K562 (cell line): ENCODE data around the gene TECPR2. TPM values are rescaled to one million over a fixed set of nuclear protein-coding genes. Genes with fewer than 3 reads are reported as not detected.

Experiments used
- ATAC-seq: fragments of 200-7000 bp; cut with Tn5 transposase; 3 replicates; pipeline ENCODE4 v1.9.1; 2020; ENCODE audit warnings: moderate library complexity
- BruUV-seq: library from RNA; stranded (reverse); fragments of 400-500 nt; replicated peaks from 2 replicates; lab custom pipeline; 2021; lab: Mats Ljungman, UMichigan
- CTCF ChIA-PET: fragments of 300-600 bp; formaldehyde crosslinking; extraction: SDS; loops from one replicate; lab custom pipeline; 2021; ENCODE audit warnings: low intra/inter-chr PET ratio; lab: Yijun Ruan, JAX
- POLR2A ChIA-PET: fragments of 300-600, 350-650 bp; sonication (Branson Sonifier 250); formaldehyde crosslinking; extraction: SDS; loops from one replicate; lab custom pipeline; 2021; ENCODE audit warnings: antibody characterized with exemption, inconsistent platforms; lab: Yijun Ruan, JAX
- DNase-seq, 4 experiments: peaks; one replicate each; pipeline versions ENCODE4 v3.0.0 to v3.0.0-alpha.2; 2011 to 2018; ENCODE audit warnings: low spot score in 3 of 4, mixed read lengths in 3 of 4; ENCODE audit errors: extremely low read depth in 1 of 4
- FAIRE-seq: peaks from 2 replicates; lab custom pipeline; 2011; peaks lifted over from hg19 to GRCh38; lab: Jason Lieb, UNC
- H2AFZ ChIP-seq: 2 replicates; pipeline ENCODE4 v1.6.0; 2011; ENCODE audit warnings: low read depth, low read length, control low read depth, inconsistent platforms
- H3K27ac ChIP-seq: fragments of 200-600 bp; 3 replicates; pipeline ENCODE4 v1.8.0; 2011; ENCODE audit warnings: low read depth, mild to moderate bottlenecking, control low read depth, inconsistent platforms, low read length, moderate library complexity, mixed read lengths; ENCODE audit errors: extremely low read depth
- H3K27me3 ChIP-seq, 2 experiments: fragments of 300-600 bp in 1 of 2; 2 replicates in 1 of 2; 3 replicates in 1 of 2; pipeline versions ENCODE4 v1.6.0 to v1.8.0; 2011; ENCODE audit warnings: inconsistent platforms in 2 of 2, low read length in 2 of 2, mild to moderate bottlenecking in 1 of 2, mixed read lengths in 1 of 2, moderate library complexity in 1 of 2; ENCODE audit not compliant: control insufficient read depth in 2 of 2, insufficient read depth in 2 of 2
- H3K36me3 ChIP-seq: fragments of 300-600 bp; 3 replicates; pipeline ENCODE4 v1.8.0; 2011; ENCODE audit warnings: mild to moderate bottlenecking, low read length, inconsistent platforms; ENCODE audit not compliant: control insufficient read depth, insufficient read depth
- H3K4me1 ChIP-seq, 2 experiments: fragments of 200-600 bp in 1 of 2; replicated peaks in 1 of 2; 2 replicates in 1 of 2; 3 replicates in 1 of 2; pipeline versions ENCODE4 v1.5.1 to v1.8.0; 2011; ENCODE audit warnings: inconsistent platforms in 2 of 2, low read length in 2 of 2, mild to moderate bottlenecking in 1 of 2, mixed read lengths in 1 of 2, moderate library complexity in 1 of 2; ENCODE audit not compliant: control insufficient read depth in 2 of 2, insufficient read depth in 2 of 2
- H3K4me2 ChIP-seq: 2 replicates; pipeline ENCODE4 v1.6.1; 2011; ENCODE audit warnings: low read length, control low read depth, inconsistent platforms, mixed read lengths; ENCODE audit not compliant: insufficient read depth
- H3K4me3 ChIP-seq: fragments of 200-600 bp; sonication (generic), shearing (Covaris generic); 2 replicates; pipeline ENCODE4 v1.5.1; 2016; ENCODE audit warnings: control low read depth, inconsistent platforms
- H3K79me2 ChIP-seq: fragments of 200-600 bp; 3 replicates; pipeline ENCODE4 v1.8.0; 2011; ENCODE audit warnings: low read length, inconsistent platforms; ENCODE audit not compliant: control insufficient read depth, insufficient read depth
- H3K9ac ChIP-seq, 2 experiments: 2 replicates each; pipeline versions ENCODE4 v1.6.0 to v1.6.1; 2011; ENCODE audit warnings: low read depth in 2 of 2, low read length in 2 of 2, control low read depth in 1 of 2, inconsistent platforms in 1 of 2, mild to moderate bottlenecking in 1 of 2, mixed read lengths in 1 of 2; ENCODE audit not compliant: insufficient read depth in 1 of 2
- H3K9me1 ChIP-seq: one replicate; pipeline ENCODE4 v1.6.0; 2011; ENCODE audit warnings: inconsistent platforms, mild to moderate bottlenecking, low read length, moderate library complexity; ENCODE audit not compliant: control insufficient read depth, insufficient read depth
- H3K9me3 ChIP-seq: replicated peaks from 2 replicates; pipeline ENCODE4 v1.5.1; 2011; ENCODE audit warnings: low read depth, low read length, inconsistent platforms; ENCODE audit not compliant: control insufficient read depth, insufficient read depth
- H4K20me1 ChIP-seq: replicated peaks from 2 replicates; pipeline ENCODE4 v1.6.1; 2011; ENCODE audit warnings: low read length, inconsistent platforms, mixed read lengths; ENCODE audit not compliant: control insufficient read depth, insufficient read depth
- ATF1 ChIP-seq, 2 experiments: fragments of 450-650 bp in 1 of 2; IDR thresholded peaks; 2 replicates each; pipeline ENCODE4 v1.6.1; 2016; ENCODE audit warnings: missing compliant biosample characterization in 1 of 2, missing genetic modification characterization in 1 of 2
- BHLHE40 ChIP-seq: IDR thresholded peaks from 2 replicates; pipeline ENCODE4 v1.6.1; 2011; ENCODE audit warnings: low read length, improper control_type of control experiment
- CXXC5 ChIP-seq: fragments of 250-450 bp; sonication (Bioruptor Pico); IDR thresholded peaks from 2 replicates; pipeline ENCODE4 v1.8.0; 2022; ENCODE audit warnings: inconsistent platforms, mild to moderate bottlenecking, moderate library complexity
- DPF2 ChIP-seq: fragments of 450-650 bp; IDR thresholded peaks from 2 replicates; pipeline ENCODE4 v1.6.1; 2016
- EGR1 ChIP-seq: fragments of 450-650 bp; conservative IDR thresholded peaks from 2 replicates; pipeline ENCODE4 v1.6.1; 2017; ENCODE audit warnings: mild to moderate bottlenecking
- KDM1A ChIP-seq, 2 experiments: fragments of 450-650 bp; IDR thresholded peaks; 2 replicates each; pipeline ENCODE4 v1.6.1; 2016; ENCODE audit warnings: mild to moderate bottlenecking in 2 of 2
- MAZ ChIP-seq, 2 experiments: fragments of 450-650 bp in 1 of 2; sonication (generic) in 1 of 2; formaldehyde crosslinking; IDR thresholded peaks in 1 of 2; conservative IDR thresholded peaks in 1 of 2; 2 replicates each; pipeline versions ENCODE4 v1.4.0 to v1.5.0; 2020; ENCODE audit warnings: mild to moderate bottlenecking in 1 of 2, missing genetic modification reagents in 1 of 2
- NR2C1 ChIP-seq, 2 experiments: fragments of 450-650 bp; IDR thresholded peaks; 2 replicates each; pipeline ENCODE4 v1.6.1; 2017; ENCODE audit warnings: mild to moderate bottlenecking in 2 of 2, antibody characterized with exemption in 1 of 2, inconsistent platforms in 1 of 2, missing compliant biosample characterization in 1 of 2, missing genetic modification characterization in 1 of 2
- PHB2 ChIP-seq: fragments of 450-650 bp; IDR thresholded peaks from 2 replicates; pipeline ENCODE4 v1.6.1; 2017; ENCODE audit warnings: low read depth
- RB1 ChIP-seq: fragments of 450-650 bp; IDR thresholded peaks from 2 replicates; pipeline ENCODE4 v1.6.1; 2017; ENCODE audit warnings: low read depth, mild to moderate bottlenecking
- SAP30 ChIP-seq: fragments of 200-600 bp; sonication (generic); IDR thresholded peaks from 2 replicates; pipeline ENCODE4 v1.6.1; 2012; ENCODE audit warnings: borderline replicate concordance, low read depth, mild to moderate bottlenecking, moderate library complexity, low read length, control low read depth, inconsistent platforms; ENCODE audit not compliant: insufficient read depth, poor library complexity, severe bottlenecking
- SRSF3 ChIP-seq: fragments of 200-400 bp; formaldehyde crosslinking; IDR thresholded peaks from 2 replicates; pipeline ENCODE4 v1.6.1; 2016; ENCODE audit warnings: mild to moderate bottlenecking, low read length, moderate library complexity; ENCODE audit not compliant: insufficient read depth
- TAF1 ChIP-seq: IDR thresholded peaks from 2 replicates; pipeline ENCODE4 v1.6.1; 2011; ENCODE audit warnings: mild to moderate bottlenecking, low read length, moderate library complexity; ENCODE audit not compliant: insufficient read depth, control insufficient read depth, severe bottlenecking; ENCODE audit errors: extremely low read depth
- WHSC1 ChIP-seq: IDR thresholded peaks from one replicate; pipeline ENCODE4 v1.6.1; 2012; ENCODE audit warnings: low read length, control low read depth, inconsistent platforms
- YY1 ChIP-seq, 3 experiments: IDR thresholded peaks; 2 replicates each; pipeline ENCODE4 v1.6.1; 2011; ENCODE audit warnings: low read length in 2 of 3, mild to moderate bottlenecking in 2 of 3, moderate library complexity in 2 of 3, borderline replicate concordance in 1 of 3, control low read depth in 1 of 3, low read depth in 1 of 3; ENCODE audit not compliant: insufficient read depth in 3 of 3, insufficient replicate concordance in 2 of 3, control insufficient read depth in 1 of 3, insufficient read length in 1 of 3; ENCODE audit errors: extremely low read depth in 1 of 3
- ZEB2 ChIP-seq: fragments of 450-650 bp; IDR thresholded peaks from 2 replicates; pipeline ENCODE4 v1.6.1; 2016
- WGBS: fragments of 100-300 bp; shearing (Covaris generic); methylation state at CpG from one replicate; pipeline ENCODE4 v1.1.6; 2016; ENCODE audit warnings: low coverage, mixed read lengths; ENCODE audit not compliant: insufficient coverage; ENCODE audit errors: missing lambda C conversion rate; 5-methylcytosine and 5-hydroxymethylcytosine counted together
- in situ Hi-C: fragments of 300-500 bp; cut with MboI; formaldehyde crosslinking; loops from 4 replicates; pipeline ENCODE4 v1.15.0; 2018; ENCODE audit warnings: inconsistent platforms, mixed read lengths
- intact Hi-C: fragments of 100-400 bp; cut with micrococcal nuclease; formaldehyde crosslinking; loops from 2 replicates; pipeline ENCODE4 v1.14.2; 2022
- polyA plus RNA-seq, 8 experiments: library from polyadenylated mRNA; depleted of rRNA in 4 of 8; stranded (reverse) in 5 of 8; unstranded in 3 of 8; fragments of >200 nt; fragmentation: Nextera tagmentation in 2 of 8; fragmentation: Illumina TruSeq in 1 of 8; extraction: Ambion mirVana in 2 of 8; extraction: Trizol in 1 of 8; gene quantifications; 2 replicates each; pipeline versions ENCODE4 v1.2.1 to v1.2.3, GENCODE V29; 2011 to 2014; ENCODE audit warnings: inconsistent platforms in 1 of 8, missing spikeins in 1 of 8
- total RNA-seq, 7 experiments: library from RNA; depleted of rRNA in 6 of 7; stranded (reverse); fragments of >200 nt in 6 of 7; fragmentation: Illumina TruSeq in 2 of 7; extraction: Trizol in 2 of 7; gene quantifications; 2 replicates each; pipeline versions ENCODE4 v1.2.1 to v1.2.3, GENCODE V29; 2011 to 2021; ENCODE audit warnings: low replicate concordance in 1 of 7
- TF ChIP-seq, protein P1 (sequence below), 2 experiments: fragments of 200-800 bp in 1 of 2; sonication (Bioruptor generic) in 1 of 2; sonication (generic) in 1 of 2; formaldehyde crosslinking in 1 of 2; IDR thresholded peaks in 1 of 2; conservative IDR thresholded peaks in 1 of 2; 2 replicates each; pipeline versions ENCODE4 v1.5.0 to v1.6.1; 2016 to 2020; ENCODE audit warnings: missing compliant biosample characterization in 1 of 2, missing genetic modification characterization in 1 of 2, missing genetic modification reagents in 1 of 2

The TECPR2 gene
- total and polyA plus RNA-seq, 9 of the 15 experiments (the other 6 are each of a cell fraction or from before 2014, with no cell fraction given): 0.04 to 3.0 (median 0.83) TPM

DNA sequence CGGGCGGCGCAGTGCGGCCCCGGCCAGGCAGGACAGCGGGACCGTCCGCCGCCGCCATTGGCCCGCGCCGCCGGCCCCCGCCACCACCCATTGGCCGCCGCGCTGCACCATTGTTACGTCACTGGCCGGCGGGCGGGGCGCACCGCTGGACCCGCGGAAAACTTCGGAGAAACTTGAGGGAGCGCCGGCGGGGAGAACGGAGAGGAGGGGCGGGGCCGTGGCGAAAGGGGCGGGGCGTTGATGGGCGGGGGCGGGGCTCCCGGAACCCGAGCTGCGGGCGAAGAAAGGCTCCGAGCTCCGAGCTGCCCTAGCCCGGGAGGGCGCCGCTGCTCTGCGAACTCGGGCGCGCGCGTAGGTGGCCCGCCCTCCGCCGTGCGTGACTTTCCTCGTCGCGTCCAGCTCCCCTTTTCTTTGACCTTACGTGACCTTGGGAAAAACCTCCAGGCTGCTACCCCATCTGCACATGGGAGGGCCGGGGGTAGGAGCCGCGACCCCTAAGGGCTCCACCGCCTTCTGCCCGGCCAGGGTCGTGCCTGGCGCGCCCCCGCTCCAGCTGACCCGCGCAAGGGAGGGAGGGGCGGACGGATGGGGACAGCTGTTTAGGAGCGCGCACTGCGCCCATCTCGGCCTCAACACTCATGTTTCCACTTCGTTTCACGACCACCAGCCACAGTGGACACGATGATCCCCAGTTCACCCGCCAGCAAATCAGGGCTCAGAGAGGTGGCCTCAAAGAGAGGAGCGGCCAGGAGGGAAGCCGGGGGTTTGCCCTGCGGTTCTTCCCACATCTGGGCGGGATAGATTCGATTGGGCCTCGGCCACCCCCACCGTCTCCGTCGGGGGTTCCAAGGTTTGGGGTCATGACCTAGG lies 147.2 kb downstream of the TECPR2 start, which contains the start of gene ANKRD9:
Gene ANKRD9 (minus strand): TSS at position 31 of the 870 bp plus-strand sequence. CDS start 1,887 bp downstream, outside the sequence.
- peaks cover 8 to 66% of the 10 kb centered on the region in 2 experiments; a peak in 4 of 5 replicates for H3K4me1 ChIP-seq
- DNase-seq (peak; percentile 87 to 95 (median 90)), ATAC-seq (peak; percentile 83), FAIRE-seq (peak; percentile 29)
- H3K36me3 ChIP-seq: peaks cover 20% of the 10 kb centered on the region; the same call in 2 of the 3 replicates
- H2AFZ ChIP-seq: peak within 1 kb of the TSS; percentile 93
- no peaks in the 10 kb centered on the region for H3K9me1 ChIP-seq
- POLR2A ChIA-PET: interaction anchor here (0.7 kb wide), 1 partner anchor 72 kb away, joined by 3 read pairs; no protein-coding TSS in a partner anchor
- peak within 1 kb of the TSS; percentile 93 for H3K27ac ChIP-seq
- H3K79me2 ChIP-seq: peaks cover 15% of the 10 kb centered on the region; the same call in 2 of the 3 replicates
- under 1% methylated on average over 18 of the region's 91 CpGs for WGBS
- in situ Hi-C loops (loop anchor here (10.0 to 25.0 kb wide), 2 partner anchors 185 to 402 kb away; partner anchors contain the start of gene AMN), intact Hi-C loops (loop anchor here (10.0 kb wide), 1 partner anchor 545 kb away; the partner anchor contains the start of gene DYNC1H1)
- no TSS peak for BruUV-seq
- peak within 1 kb of the TSS; percentile 89 for H3K4me2 ChIP-seq
- H3K27me3 ChIP-seq: no peaks in the 10 kb centered on the region
- H3K9ac ChIP-seq: peak within 1 kb of the TSS; percentile 90 to 94
- H4K20me1 ChIP-seq: peaks cover 4% of the 10 kb centered on the region; the same call in 1 of the 2 replicates
- CTCF ChIA-PET: interaction anchor here (0.6 kb wide), 1 partner anchor 383 kb away, joined by 4 read pairs; no protein-coding TSS in a partner anchor
- peak within 1 kb of the TSS; percentile 68 for H3K4me3 ChIP-seq
- H3K9me3 ChIP-seq: no peaks in the 10 kb centered on the region
- no peak for TF ChIP-seq DPF2
- TF ChIP-seq EGR1: peak; percentile 72
- TF ChIP-seq SRSF3: no peak
- TF ChIP-seq CXXC5: peak; percentile 71
- no peak for TF ChIP-seq NR2C1 (IDR thresholded peaks at IDR 0.05)
- 0 out of 2 replicates have a peak, but pooled peaks have one; percentile 8 for TF ChIP-seq NR2C1 (tag; IDR thresholded peaks at IDR 0.05)
- 0 out of 2 replicates have a peak, but pooled peaks have one; percentile 25 for TF ChIP-seq BHLHE40
- TF ChIP-seq ZEB2: no peak
- TF ChIP-seq SAP30: peak; percentile 67
- peak in 2 of 3 experiments; percentile 62 to 74 for TF ChIP-seq YY1 (IDR thresholded peaks at IDR 0.05; ENCODE audit: borderline replicate concordance in 1 of 3, control insufficient read depth in 1 of 3, extremely low read depth in 1 of 3, insufficient read depth in 3 of 3, insufficient read length in 1 of 3, insufficient replicate concordance in 2 of 3, low read depth in 1 of 3, low read length in 2 of 3)
- 0 out of 2 replicates have a peak, but pooled peaks have one; percentile 32 for TF ChIP-seq RB1
- TF ChIP-seq ATF1 (CRISPR knock-in tag; IDR thresholded peaks at IDR 0.05): no peak
- TF ChIP-seq ATF1 (tag; IDR thresholded peaks at IDR 0.05): peak; percentile 53
- TF ChIP-seq, protein P1, sequence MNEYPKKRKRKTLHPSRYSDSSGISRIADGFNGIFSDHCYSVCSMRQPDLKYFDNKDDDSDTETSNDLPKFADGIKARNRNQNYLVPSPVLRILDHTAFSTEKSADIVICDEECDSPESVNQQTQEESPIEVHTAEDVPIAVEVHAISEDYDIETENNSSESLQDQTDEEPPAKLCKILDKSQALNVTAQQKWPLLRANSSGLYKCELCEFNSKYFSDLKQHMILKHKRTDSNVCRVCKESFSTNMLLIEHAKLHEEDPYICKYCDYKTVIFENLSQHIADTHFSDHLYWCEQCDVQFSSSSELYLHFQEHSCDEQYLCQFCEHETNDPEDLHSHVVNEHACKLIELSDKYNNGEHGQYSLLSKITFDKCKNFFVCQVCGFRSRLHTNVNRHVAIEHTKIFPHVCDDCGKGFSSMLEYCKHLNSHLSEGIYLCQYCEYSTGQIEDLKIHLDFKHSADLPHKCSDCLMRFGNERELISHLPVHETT (CRISPR knock-in tag; conservative IDR thresholded peaks at IDR 0.05 in 1 of 2, IDR thresholded peaks at IDR 0.05 in 1 of 2): peak in 1 of 2 experiments; percentile 75; a peak in 1 of 4 replicates
- peak; percentile 72 to 81 for TF ChIP-seq MAZ (CRISPR knock-in tag; conservative IDR thresholded peaks at IDR 0.05 in 1 of 2, IDR thresholded peaks at IDR 0.05 in 1 of 2)
- no peak for TF ChIP-seq PHB2
- peak; percentile 25 for TF ChIP-seq TAF1
- 0 out of 4 replicates have a peak, but pooled peaks of 1 of the 2 experiments have one; percentile 24 for TF ChIP-seq KDM1A (IDR thresholded peaks at IDR 0.05)
- no peak for TF ChIP-seq WHSC1
